Ascending aorta (tissue), 2 donors: ENCODE measurements around the gene KLHL6. TPM values are rescaled to one million over a fixed set of nuclear protein-coding genes. Genes with fewer than 3 reads are reported as not detected.
"Not testable (repeated sequence)": the region's sequence is repeated elsewhere in the genome, so short reads cannot be mapped to it uniquely, and the experiment has no call there.

ENCODE experiments used
- DNase-seq, 2 donors: peaks; one replicate each; pipeline ENCODE4 v3.0.0-alpha.2; 2019; ENCODE audit warnings: low spot score in 2 of 2
- H3K27ac ChIP-seq, 2 donors: fragments of 200-600 bp; sonication (generic); one replicate each; pipeline ENCODE4 v1.5.1; 2016 to 2017; ENCODE audit warnings: mild to moderate bottlenecking in 1 of 2
- H3K27me3 ChIP-seq: fragments of 200-600 bp; sonication (generic); one replicate; pipeline ENCODE4 v1.5.1; 2017
- H3K36me3 ChIP-seq, 2 donors: fragments of 200-600 bp; sonication (generic); one replicate each; pipeline ENCODE4 v1.5.1; 2016
- H3K4me1 ChIP-seq, 2 donors: fragments of 200-600 bp; sonication (generic); one replicate each; pipeline ENCODE4 v1.5.1; 2016 to 2017; ENCODE audit warnings: mild to moderate bottlenecking in 1 of 2
- H3K4me3 ChIP-seq, 2 donors: fragments of 200-600 bp; sonication (generic); one replicate each; pipeline ENCODE4 v1.5.1; 2016 to 2017; ENCODE audit warnings: mild to moderate bottlenecking in 1 of 2
- H3K9me3 ChIP-seq, 2 donors: fragments of 200-600 bp; sonication (generic); one replicate each; pipeline ENCODE4 v1.5.1; 2016
- CTCF ChIP-seq, 3 experiments: fragments of 200-600 bp in 2 of 3; fragments of 450-650 bp in 1 of 3; sonication (generic) in 2 of 3; IDR thresholded peaks; one replicate each; pipeline ENCODE4 v1.5.1; 2016 to 2019; ENCODE audit warnings: antibody characterized with exemption in 3 of 3, mild to moderate bottlenecking in 1 of 3, moderate library complexity in 1 of 3
- intact Hi-C: fragments of 100-400 bp; cut with DNase I; formaldehyde crosslinking; loops from one replicate; pipeline ENCODE4 v1.15.1; 2023
- total RNA-seq: library from RNA; depleted of rRNA; stranded (reverse); fragments of >200 nt; gene quantifications from one replicate; pipeline ENCODE4 v1.1.0, GENCODE V29; 2016

Gene KLHL6
- total RNA-seq, 1 donor from 2014 or later: 1.5 TPM

GRCh38 chr3:183513046-183513706 is 42.3 kb downstream of the KLHL6 start:
- intact Hi-C loops: no loop called here
- Histone ChIP-seq H3K9me3 (no peaks in the 10 kb centered on the region), H3K4me1 (no peaks in the 10 kb centered on the region), H3K4me3 (no peak overlapping the region), H3K36me3 (no peaks in the 10 kb centered on the region), H3K27ac (no peak overlapping the region), H3K27me3 (no peaks in the 10 kb centered on the region)
- DNase-seq: peak in 1 of 2 donors; percentile 67
- TF ChIP-seq CTCF (IDR thresholded peaks at IDR 0.05): no peak

GRCh38 chr3:183511286-183512131 is 44.0 kb downstream of the KLHL6 start:
- H3K27ac ChIP-seq, intact Hi-C loops, H3K27me3 ChIP-seq, H3K4me1 ChIP-seq, H3K4me3 ChIP-seq, DNase-seq, H3K36me3 ChIP-seq, H3K9me3 ChIP-seq: not testable (repeated sequence)

GRCh38 chr3:183508821-183509220 is 46.7 kb downstream of the KLHL6 start:
- DNase-seq: no peak
- intact Hi-C loops: no loop called here

GRCh38 chr3:183507551-183507950 is 48.0 kb downstream of the KLHL6 start:
- DNase-seq: no peak
- no peaks in the 10 kb centered on the region for H3K27me3 ChIP-seq
- no peak overlapping the region for H3K4me3 ChIP-seq
- H3K9me3 ChIP-seq: peaks cover 0 to 6% of the 10 kb centered on the region in 2 donors
- intact Hi-C loops: no loop called here
- TF ChIP-seq CTCF (IDR thresholded peaks at IDR 0.05): no peak
- no peaks in the 10 kb centered on the region for H3K36me3 ChIP-seq
- H3K27ac ChIP-seq: no peak overlapping the region
- no peaks in the 10 kb centered on the region for H3K4me1 ChIP-seq

More at GRCh38 chr3:183508821-183509220, 46.7 kb downstream of the KLHL6 start:
- Histone ChIP-seq H3K27me3 (no peaks in the 10 kb centered on the region), H3K4me3 (no peak overlapping the region), H3K9me3 (peaks cover 0 to 6% of the 10 kb centered on the region in 2 donors), H3K27ac (no peak overlapping the region), H3K36me3 (no peaks in the 10 kb centered on the region), H3K4me1 (no peaks in the 10 kb centered on the region)
- TF ChIP-seq CTCF (IDR thresholded peaks at IDR 0.05): no peak

GRCh38 chr3:183506674-183507320 is 48.7 kb downstream of the KLHL6 start:
- TF ChIP-seq CTCF (IDR thresholded peaks at IDR 0.05): no peak
- Histone ChIP-seq H3K4me1 (no peaks in the 10 kb centered on the region), H3K9me3 (peaks cover 0 to 6% of the 10 kb centered on the region in 2 donors), H3K4me3 (no peak overlapping the region), H3K27ac (no peak overlapping the region), H3K27me3 (no peaks in the 10 kb centered on the region), H3K36me3 (no peaks in the 10 kb centered on the region)
- intact Hi-C loops: no loop called here
- no peak for DNase-seq

- Histone ChIP-seq H3K27me3 (no peaks in the 10 kb centered on the region), H3K4me3 (no peak overlapping the region), H3K9me3 (peaks cover 0 to 6% of the 10 kb centered on the region in 2 donors), H3K4me1 (no peaks in the 10 kb centered on the region), H3K36me3 (no peaks in the 10 kb centered on the region), H3K27ac (no peak overlapping the region)
- intact Hi-C loops: no loop called here
- TF ChIP-seq CTCF (IDR thresholded peaks at IDR 0.05): no peak
- DNase-seq: no peak
These were observed 50.9 kb downstream of the KLHL6 start for GRCh38 chr3:183504597-183504996.
